SK-N-SH (cell line): ENCODE measurements around the gene CACFD1. TPM values are rescaled to one million over a fixed set of nuclear protein-coding genes. Genes with fewer than 3 reads are reported as not detected.

Experiments
- CTCF ChIA-PET: fragments of 300-600, 350-600 bp; formaldehyde crosslinking; extraction: SDS; loops from one replicate; lab custom pipeline; 2021; lab: Yijun Ruan, JAX
- POLR2A ChIA-PET: fragments of 350-600 bp; sonication (Branson Sonifier 250); formaldehyde crosslinking; extraction: SDS; loops from one replicate; lab custom pipeline; 2020; ENCODE audit warnings: antibody characterized with exemption, inconsistent platforms; lab: Yijun Ruan, JAX
- DNase-seq: peaks from one replicate; pipeline ENCODE4 v3.0.0; 2012
- H2AFZ ChIP-seq: fragments of 200-600 bp; sonication (generic); 2 replicates; pipeline ENCODE4 v1.8.1; 2016; ENCODE audit warnings: antibody characterized with exemption, mild to moderate bottlenecking, low read depth
- H3F3A ChIP-seq: fragments of 200-600 bp; sonication (generic); replicated peaks from 2 replicates; pipeline ENCODE3; 2016; ENCODE audit warnings: antibody characterized with exemption, mild to moderate bottlenecking; ENCODE audit not compliant: insufficient read depth
- H3K27ac ChIP-seq, 2 experiments: fragments of 200-500 bp in 1 of 2; fragments of 200-600 bp in 1 of 2; sonication (Bioruptor generic) in 1 of 2; sonication (generic), shearing (Covaris generic) in 1 of 2; 2 replicates each; pipeline versions ENCODE4 v1.5.1 to v1.6.1; 2014 to 2016; ENCODE audit warnings: low read depth in 2 of 2, inconsistent platforms in 1 of 2, low read length in 1 of 2, mild to moderate bottlenecking in 1 of 2, mixed read lengths in 1 of 2
- H3K27me3 ChIP-seq: fragments of 200-600 bp; sonication (generic), shearing (Covaris generic); 2 replicates; pipeline ENCODE4 v1.6.1; 2016; ENCODE audit warnings: mixed run types; ENCODE audit not compliant: insufficient read depth
- H3K36me3 ChIP-seq, 2 experiments: fragments of 200-500 bp in 1 of 2; fragments of 200-600 bp in 1 of 2; sonication (Bioruptor generic) in 1 of 2; sonication (generic) in 1 of 2; replicated peaks in 1 of 2; 2 replicates each; pipeline versions ENCODE3 to v1.5.1; 2014 to 2016; ENCODE audit warnings: low read length in 1 of 2, mild to moderate bottlenecking in 1 of 2; ENCODE audit not compliant: insufficient read depth in 2 of 2, control insufficient read depth in 1 of 2
- H3K4me1 ChIP-seq, 2 experiments: fragments of 200-500 bp in 1 of 2; fragments of 200-600 bp in 1 of 2; sonication (Bioruptor generic) in 1 of 2; sonication (generic), shearing (Covaris generic) in 1 of 2; 2 replicates each; pipeline versions ENCODE4 v1.5.1 to v1.6.1; 2014 to 2016; ENCODE audit warnings: low read depth in 1 of 2, low read length in 1 of 2, mixed run types in 1 of 2; ENCODE audit not compliant: insufficient read depth in 2 of 2, control insufficient read depth in 1 of 2
- H3K4me2 ChIP-seq: fragments of 200-600 bp; sonication (generic), shearing (Covaris generic); 2 replicates; pipeline ENCODE4 v1.6.1; 2017; ENCODE audit warnings: mixed run types
- H3K4me3 ChIP-seq, 2 experiments: fragments of 200-500 bp in 1 of 2; fragments of 200-600 bp in 1 of 2; sonication (Bioruptor generic) in 1 of 2; sonication (generic), shearing (Covaris generic) in 1 of 2; 2 replicates each; pipeline versions ENCODE4 v1.5.1 to v1.8.1; 2014 to 2016; ENCODE audit warnings: low read depth in 2 of 2, inconsistent platforms in 1 of 2, low read length in 1 of 2, mild to moderate bottlenecking in 1 of 2, mixed read lengths in 1 of 2, moderate library complexity in 1 of 2
- H3K79me2 ChIP-seq: fragments of 200-600 bp; sonication (generic); 2 replicates; pipeline ENCODE4 v1.8.1; 2017; ENCODE audit warnings: mild to moderate bottlenecking; ENCODE audit not compliant: insufficient read depth
- H3K9ac ChIP-seq: fragments of 200-600 bp; sonication (generic); 2 replicates; pipeline ENCODE4 v1.6.1; 2017; ENCODE audit warnings: mixed run types
- H3K9me2 ChIP-seq: fragments of 200-600 bp; sonication (generic); 2 replicates; pipeline ENCODE4 v1.6.1; 2017; ENCODE audit warnings: mixed run types
- H3K9me3 ChIP-seq: fragments of 200-600 bp; sonication (generic); 2 replicates; pipeline ENCODE4 v1.6.1; 2017; ENCODE audit warnings: mixed run types, mild to moderate bottlenecking, moderate library complexity
- H4K20me1 ChIP-seq: fragments of 200-600 bp; sonication (generic); 2 replicates; pipeline ENCODE4 v1.6.1; 2017; ENCODE audit warnings: mild to moderate bottlenecking, mixed run types; ENCODE audit not compliant: insufficient read depth
- CHD2 ChIP-seq: fragments of 150-350 bp; IDR thresholded peaks from 2 replicates; pipeline ENCODE4 v1.6.1; 2018; ENCODE audit warnings: low read length; ENCODE audit not compliant: partially characterized antibody
- ELF1 ChIP-seq: IDR thresholded peaks from 2 replicates; pipeline ENCODE4 v1.4.0; 2012
- EP300 ChIP-seq, 2 experiments: IDR thresholded peaks; 2 replicates each; pipeline versions ENCODE4 v1.4.0 to v1.6.1; 2012; ENCODE audit warnings: borderline replicate concordance in 1 of 2, low read depth in 1 of 2, low read length in 1 of 2
- EZH2phosphoT487 ChIP-seq: fragments of 200-600 bp; sonication (generic); IDR thresholded peaks from 2 replicates; pipeline ENCODE4 v1.6.1; 2017; ENCODE audit warnings: low read depth, mixed run types, mild to moderate bottlenecking, antibody characterized with exemption, moderate library complexity, borderline replicate concordance
- MAX ChIP-seq: IDR thresholded peaks from 2 replicates; pipeline ENCODE4 v1.4.0; 2012; ENCODE audit warnings: low read depth
- MEF2A ChIP-seq: IDR thresholded peaks from 2 replicates; pipeline ENCODE4 v1.4.0; 2012; ENCODE audit warnings: low read depth, borderline replicate concordance
- NRF1 ChIP-seq: IDR thresholded peaks from 2 replicates; pipeline ENCODE4 v1.6.1; 2012; ENCODE audit warnings: low read depth, mild to moderate bottlenecking, low read length
- POLR2AphosphoS5 ChIP-seq: IDR thresholded peaks from 2 replicates; pipeline ENCODE4 v1.6.1; 2012; ENCODE audit warnings: low read depth, low read length
- RXRA ChIP-seq: IDR thresholded peaks from 2 replicates; pipeline ENCODE4 v1.4.0; 2012; ENCODE audit warnings: low read depth, mild to moderate bottlenecking, borderline replicate concordance
- SMC3 ChIP-seq: IDR thresholded peaks from 2 replicates; pipeline ENCODE4 v1.6.1; 2012; ENCODE audit warnings: low read depth, low read length, improper control_type of control experiment
- TAF1 ChIP-seq: IDR thresholded peaks from 2 replicates; pipeline ENCODE4 v1.6.1; 2012; ENCODE audit warnings: low read depth, mild to moderate bottlenecking, low read length, moderate library complexity, borderline replicate concordance
- WGBS: methylation state at CpG from one replicate; pipeline ENCODE4 v1.1.6; 2017; ENCODE audit warnings: low lambda C conversion rate; 5-methylcytosine and 5-hydroxymethylcytosine counted together
- polyA plus RNA-seq, 3 experiments: library from polyadenylated mRNA; depleted of rRNA; stranded (reverse); fragments of >200 nt; gene quantifications; 2 replicates each; pipeline ENCODE4 v1.2.3, GENCODE V29; 2012
- TF ChIP-seq, protein P1 (sequence below): IDR thresholded peaks from 2 replicates; pipeline ENCODE4 v1.6.1; 2012; ENCODE audit warnings: mild to moderate bottlenecking, low read depth, low read length, moderate library complexity
- TF ChIP-seq, protein P2 (sequence below): IDR thresholded peaks from 2 replicates; pipeline ENCODE4; 2012
- TF ChIP-seq, protein P3 (sequence below): IDR thresholded peaks from 2 replicates; pipeline ENCODE4 v1.4.0; 2012; ENCODE audit warnings: low read depth, borderline replicate concordance

CACFD1 gene
- polyA plus RNA-seq, 1 of the 3 experiments (the other 2 are of a cell fraction), result 16.8 TPM

GRCh38 chr9:133468374-133468773 is 8.6 kb downstream of the CACFD1 start:
- no peak overlapping the region for H3K4me3 ChIP-seq
- ChIA-PET CTCF (no interaction called here), POLR2A (interaction anchor here (1.5 to 2.0 kb wide), 2 partner anchors 9 to 10 kb away, joined by 4 to 8 read pairs; partner anchors contain the start of gene SLC2A6)
- no peaks in the 10 kb centered on the region for H3K9me3 ChIP-seq
- H3K79me2 ChIP-seq, result no peaks in the 10 kb centered on the region
- H3K9me2 ChIP-seq, result no peaks in the 10 kb centered on the region
- no peaks in the 10 kb centered on the region for H3K27me3 ChIP-seq
- 97% methylated on average over 6 of the region's 11 CpGs for WGBS
- H3F3A ChIP-seq, result peaks cover 10% of the 10 kb centered on the region
- no peaks in the 10 kb centered on the region; a peak in 1 of 4 replicates for H3K4me1 ChIP-seq
- DNase-seq, result no peak
- H3K27ac ChIP-seq, result peak overlapping the region in 1 of 2 experiments; percentile 8; a peak in 1 of 4 replicates
- no peak overlapping the region for H3K4me2 ChIP-seq
- no peak overlapping the region for H3K9ac ChIP-seq
- peaks cover 0 to 16% of the 10 kb centered on the region in 2 experiments for H3K36me3 ChIP-seq
- H4K20me1 ChIP-seq, result no peaks in the 10 kb centered on the region
- no peak for TF ChIP-seq NRF1
- TF ChIP-seq, protein P1, sequence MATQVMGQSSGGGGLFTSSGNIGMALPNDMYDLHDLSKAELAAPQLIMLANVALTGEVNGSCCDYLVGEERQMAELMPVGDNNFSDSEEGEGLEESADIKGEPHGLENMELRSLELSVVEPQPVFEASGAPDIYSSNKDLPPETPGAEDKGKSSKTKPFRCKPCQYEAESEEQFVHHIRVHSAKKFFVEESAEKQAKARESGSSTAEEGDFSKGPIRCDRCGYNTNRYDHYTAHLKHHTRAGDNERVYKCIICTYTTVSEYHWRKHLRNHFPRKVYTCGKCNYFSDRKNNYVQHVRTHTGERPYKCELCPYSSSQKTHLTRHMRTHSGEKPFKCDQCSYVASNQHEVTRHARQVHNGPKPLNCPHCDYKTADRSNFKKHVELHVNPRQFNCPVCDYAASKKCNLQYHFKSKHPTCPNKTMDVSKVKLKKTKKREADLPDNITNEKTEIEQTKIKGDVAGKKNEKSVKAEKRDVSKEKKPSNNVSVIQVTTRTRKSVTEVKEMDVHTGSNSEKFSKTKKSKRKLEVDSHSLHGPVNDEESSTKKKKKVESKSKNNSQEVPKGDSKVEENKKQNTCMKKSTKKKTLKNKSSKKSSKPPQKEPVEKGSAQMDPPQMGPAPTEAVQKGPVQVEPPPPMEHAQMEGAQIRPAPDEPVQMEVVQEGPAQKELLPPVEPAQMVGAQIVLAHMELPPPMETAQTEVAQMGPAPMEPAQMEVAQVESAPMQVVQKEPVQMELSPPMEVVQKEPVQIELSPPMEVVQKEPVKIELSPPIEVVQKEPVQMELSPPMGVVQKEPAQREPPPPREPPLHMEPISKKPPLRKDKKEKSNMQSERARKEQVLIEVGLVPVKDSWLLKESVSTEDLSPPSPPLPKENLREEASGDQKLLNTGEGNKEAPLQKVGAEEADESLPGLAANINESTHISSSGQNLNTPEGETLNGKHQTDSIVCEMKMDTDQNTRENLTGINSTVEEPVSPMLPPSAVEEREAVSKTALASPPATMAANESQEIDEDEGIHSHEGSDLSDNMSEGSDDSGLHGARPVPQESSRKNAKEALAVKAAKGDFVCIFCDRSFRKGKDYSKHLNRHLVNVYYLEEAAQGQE, result no peak
- no peak for TF ChIP-seq MAX
- no peak for TF ChIP-seq SMC3
- TF ChIP-seq EZH2phosphoT487, result no peak
- TF ChIP-seq RXRA, result no peak
- TF ChIP-seq, protein P2, sequence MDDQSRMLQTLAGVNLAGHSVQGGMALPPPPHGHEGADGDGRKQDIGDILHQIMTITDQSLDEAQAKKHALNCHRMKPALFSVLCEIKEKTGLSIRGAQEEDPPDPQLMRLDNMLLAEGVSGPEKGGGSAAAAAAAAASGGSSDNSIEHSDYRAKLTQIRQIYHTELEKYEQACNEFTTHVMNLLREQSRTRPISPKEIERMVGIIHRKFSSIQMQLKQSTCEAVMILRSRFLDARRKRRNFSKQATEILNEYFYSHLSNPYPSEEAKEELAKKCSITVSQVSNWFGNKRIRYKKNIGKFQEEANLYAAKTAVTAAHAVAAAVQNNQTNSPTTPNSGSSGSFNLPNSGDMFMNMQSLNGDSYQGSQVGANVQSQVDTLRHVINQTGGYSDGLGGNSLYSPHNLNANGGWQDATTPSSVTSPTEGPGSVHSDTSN, result no peak
- no peak for TF ChIP-seq ELF1
- no peak overlapping the region for H2AFZ ChIP-seq

DNA sequence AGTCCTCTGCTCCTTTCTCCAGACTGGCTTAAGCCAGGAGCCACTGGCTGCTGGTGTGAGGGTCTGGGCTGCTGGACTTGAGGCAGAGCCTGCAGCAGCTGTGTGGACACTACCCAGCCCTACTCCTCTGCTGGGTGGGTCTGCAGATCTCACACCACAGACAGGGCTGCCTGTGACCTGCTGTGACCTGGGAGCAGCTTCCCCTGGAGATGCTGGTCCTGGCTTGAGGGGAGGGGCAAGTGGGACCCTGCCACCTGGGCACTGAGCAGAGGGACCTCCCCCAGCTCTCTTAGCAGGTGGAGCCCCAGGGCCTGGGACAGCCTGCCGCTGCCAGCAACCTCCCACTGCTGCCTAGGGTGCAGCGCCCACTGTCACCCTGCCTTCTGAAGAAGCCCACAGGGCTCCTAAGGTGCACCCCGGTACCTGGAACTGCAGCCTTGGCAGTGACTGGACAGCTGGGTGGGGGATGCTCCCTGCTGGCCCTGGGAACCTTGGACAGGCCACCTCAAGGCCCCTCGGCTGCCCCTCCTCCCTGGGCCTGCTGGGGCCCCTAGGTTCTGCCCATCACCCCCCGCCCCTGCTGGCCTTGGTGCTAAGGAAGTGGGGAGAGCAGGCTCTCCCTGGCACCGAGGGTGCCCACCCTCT is 9.1 kb downstream of the CACFD1 start:
- H4K20me1 ChIP-seq, result no peaks in the 10 kb centered on the region
- H3K27ac ChIP-seq, result peak overlapping the region in 1 of 2 experiments; percentile 8; a peak in 1 of 4 replicates
- DNase-seq, result no peak
- ChIA-PET CTCF (interaction anchor here (0.9 to 1.5 kb wide), 2 partner anchors 10 to 17 kb away, joined by 3 to 5 read pairs; partner anchors contain the start of gene SLC2A6), POLR2A (interaction anchor here (1.1 to 2.0 kb wide), 3 partner anchors 8 to 21 kb away, joined by 3 to 8 read pairs (median 4); partner anchors contain the start of gene SLC2A6)
- TF ChIP-seq MEF2A, result no peak
- no peak for TF ChIP-seq EP300 (IDR thresholded peaks at IDR 0.05; ENCODE audit: borderline replicate concordance in 1 of 2, low read depth in 1 of 2, low read length in 1 of 2)
- TF ChIP-seq CHD2, result no peak
- TF ChIP-seq TAF1, result no peak
- no peak for TF ChIP-seq NRF1
- TF ChIP-seq POLR2AphosphoS5, result no peak
- TF ChIP-seq, protein P3, sequence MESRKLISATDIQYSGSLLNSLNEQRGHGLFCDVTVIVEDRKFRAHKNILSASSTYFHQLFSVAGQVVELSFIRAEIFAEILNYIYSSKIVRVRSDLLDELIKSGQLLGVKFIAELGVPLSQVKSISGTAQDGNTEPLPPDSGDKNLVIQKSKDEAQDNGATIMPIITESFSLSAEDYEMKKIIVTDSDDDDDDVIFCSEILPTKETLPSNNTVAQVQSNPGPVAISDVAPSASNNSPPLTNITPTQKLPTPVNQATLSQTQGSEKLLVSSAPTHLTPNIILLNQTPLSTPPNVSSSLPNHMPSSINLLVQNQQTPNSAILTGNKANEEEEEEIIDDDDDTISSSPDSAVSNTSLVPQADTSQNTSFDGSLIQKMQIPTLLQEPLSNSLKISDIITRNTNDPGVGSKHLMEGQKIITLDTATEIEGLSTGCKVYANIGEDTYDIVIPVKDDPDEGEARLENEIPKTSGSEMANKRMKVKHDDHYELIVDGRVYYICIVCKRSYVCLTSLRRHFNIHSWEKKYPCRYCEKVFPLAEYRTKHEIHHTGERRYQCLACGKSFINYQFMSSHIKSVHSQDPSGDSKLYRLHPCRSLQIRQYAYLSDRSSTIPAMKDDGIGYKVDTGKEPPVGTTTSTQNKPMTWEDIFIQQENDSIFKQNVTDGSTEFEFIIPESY, result no peak
- H3K4me2 ChIP-seq, result no peak overlapping the region
- peaks cover 0 to 19% of the 10 kb centered on the region in 2 experiments for H3K36me3 ChIP-seq
- H2AFZ ChIP-seq, result no peak overlapping the region
- no peak overlapping the region for H3K9ac ChIP-seq
- H3K9me3 ChIP-seq, result no peaks in the 10 kb centered on the region
- 78% methylated on average over 5 of the region's 6 CpGs for WGBS
- H3K79me2 ChIP-seq, result no peaks in the 10 kb centered on the region
- H3K4me3 ChIP-seq, result no peak overlapping the region
- no peaks in the 10 kb centered on the region for H3K9me2 ChIP-seq
- no peaks in the 10 kb centered on the region; a peak in 1 of 4 replicates for H3K4me1 ChIP-seq
- peaks cover 10% of the 10 kb centered on the region for H3F3A ChIP-seq
- no peaks in the 10 kb centered on the region for H3K27me3 ChIP-seq
